ENCODE results near the gene PLCE1. TPM values are rescaled to one million over a fixed set of nuclear protein-coding genes. Genes with fewer than 3 reads are reported as not detected.

Gene PLCE1
- polyA plus RNA-seq, 4 donors = 23.8 to 38.5 (median 34.8) TPM

- DNase-seq (ENCODE audit: low read depth in 4 of 4, low spot score in 3 of 4) = no peak
Measured at GRCh38 chr10:94016727-94017714, 23.3 kb downstream of the PLCE1 start.

GRCh38 chr10:94018107-94018506 lies 24.4 kb downstream of the PLCE1 start:
- no peak for DNase-seq (ENCODE audit: low read depth in 4 of 4, low spot score in 3 of 4)

GRCh38 chr10:94023906-94024305 lies 30.2 kb downstream of the PLCE1 start:
- DNase-seq (ENCODE audit: low read depth in 4 of 4, low spot score in 3 of 4) = no peak

GRCh38 chr10:94024407-94024806 lies 30.7 kb downstream of the PLCE1 start:
- DNase-seq (ENCODE audit: low read depth in 4 of 4, low spot score in 3 of 4) = no peak

- DNase-seq (ENCODE audit: low read depth in 4 of 4, low spot score in 3 of 4) = no peak
Measured at GRCh38 chr10:94025806-94026205, 32.1 kb downstream of the PLCE1 start.

GRCh38 chr10:94027197-94027596 lies 33.5 kb downstream of the PLCE1 start:
- no peak for DNase-seq (ENCODE audit: low read depth in 4 of 4, low spot score in 3 of 4)

- no peak for DNase-seq (ENCODE audit: low read depth in 4 of 4, low spot score in 3 of 4)
Measured at GRCh38 chr10:94029955-94030354, 36.2 kb downstream of the PLCE1 start.

GRCh38 chr10:94035982-94036765 lies 42.4 kb downstream of the PLCE1 start:
- DNase-seq (ENCODE audit: low read depth in 4 of 4, low spot score in 3 of 4) = peak; percentile 6 to 37 (median 25)

GRCh38 chr10:94036766-94037033 lies 43.0 kb downstream of the PLCE1 start:
- DNase-seq (ENCODE audit: low read depth in 4 of 4, low spot score in 3 of 4) = peak in 2 of 4 donors; percentile 10 to 14

GRCh38 chr10:94037286-94037685 lies 43.6 kb downstream of the PLCE1 start:
- DNase-seq (ENCODE audit: low read depth in 4 of 4, low spot score in 3 of 4) = no peak

- DNase-seq (ENCODE audit: low read depth in 4 of 4, low spot score in 3 of 4) = no peak
Measured at GRCh38 chr10:94038024-94038423, 44.3 kb downstream of the PLCE1 start.

GRCh38 chr10:94041206-94041605 lies 47.5 kb downstream of the PLCE1 start:
- DNase-seq (ENCODE audit: low read depth in 4 of 4, low spot score in 3 of 4) = no peak

GRCh38 chr10:94042001-94042833 lies 48.5 kb downstream of the PLCE1 start:
- DNase-seq (ENCODE audit: low read depth in 4 of 4, low spot score in 3 of 4) = no peak

- DNase-seq (ENCODE audit: low read depth in 4 of 4, low spot score in 3 of 4) = no peak
Measured at GRCh38 chr10:94042834-94043175, 49.1 kb downstream of the PLCE1 start.

Other genes starting within 250 kb of the PLCE1 start
- gene LGI1, start 236.0 kb upstream of the PLCE1 start, polyA plus RNA-seq (ENCODE audit: insufficient read length in 4 of 4) = 10 to 100 TPM in 1 of 4 donors, 1 to 10 TPM in 3; 6.2 to 33.4 (median 6.5) TPM
- gene SLC35G1, start 100.0 kb upstream of the PLCE1 start, polyA plus RNA-seq (ENCODE audit: insufficient read length in 4 of 4) = 1 to 10 TPM; 7.6 to 9.5 (median 8.5) TPM